HK-2 (cell line): ENCODE results near the gene CAPS2.

Experiments
- DNase-seq: peaks from one replicate; pipeline ENCODE4 v3.0.0-alpha.2; 2018; ENCODE audit not compliant: unreplicated experiment

Gene CAPS2

GRCh38 chr12:75305412-75306332 lies 24.5 kb downstream of the CAPS2 start:
- DNase-seq: no peak

GRCh38 chr12:75302781-75303180 lies 27.3 kb downstream of the CAPS2 start:
- DNase-seq: no peak

GRCh38 chr12:75302225-75302624 lies 27.9 kb downstream of the CAPS2 start:
- no peak for DNase-seq

GRCh38 chr12:75294797-75295196 lies 35.3 kb downstream of the CAPS2 start:
- DNase-seq: no peak

- DNase-seq: no peak
These were observed 35.8 kb downstream of the CAPS2 start for GRCh38 chr12:75294336-75294735.

- no peak for DNase-seq
These were observed 39.1 kb downstream of the CAPS2 start for GRCh38 chr12:75291014-75291413.

GRCh38 chr12:75289753-75290152 lies 40.4 kb downstream of the CAPS2 start:
- DNase-seq: no peak

GRCh38 chr12:75288860-75289259 lies 41.3 kb downstream of the CAPS2 start:
- no peak for DNase-seq

GRCh38 chr12:75275702-75276101 lies 54.4 kb downstream of the CAPS2 start:
- DNase-seq: no peak

- DNase-seq: no peak
These were observed 58.5 kb downstream of the CAPS2 start for GRCh38 chr12:75271576-75271975.

- DNase-seq: no peak
These were observed 60.0 kb downstream of the CAPS2 start for GRCh38 chr12:75270157-75270556.

- no peak for DNase-seq
These were observed 60.9 kb downstream of the CAPS2 start for GRCh38 chr12:75269209-75269608.

- DNase-seq: no peak
These were observed 69.8 kb downstream of the CAPS2 start for GRCh38 chr12:75260316-75260715.

GRCh38 chr12:75259143-75259542 lies 71.0 kb downstream of the CAPS2 start:
- no peak for DNase-seq

- no peak for DNase-seq
These were observed 72.6 kb downstream of the CAPS2 start for GRCh38 chr12:75257510-75257909.

GRCh38 chr12:75245108-75245507 lies 85.0 kb downstream of the CAPS2 start:
- DNase-seq: no peak

- no peak for DNase-seq
These were observed 90.1 kb downstream of the CAPS2 start for GRCh38 chr12:75239987-75240386.

- no peak for DNase-seq
These were observed 93.9 kb downstream of the CAPS2 start for GRCh38 chr12:75236206-75236605.

- DNase-seq: no peak
These were observed 103.0 kb downstream of the CAPS2 start for GRCh38 chr12:75227132-75227531.
